NCI-H2196 treated with DMSO at 0.1 percent for 48 hours (cell line): Measurements from ENCODE around the gene FANCL.
"Not testable (repeated sequence)": the region's sequence is repeated elsewhere in the genome, so short reads cannot be mapped to it uniquely, and the experiment has no call there.

ENCODE experiments used
- DNase-seq: peaks from one replicate; lab custom pipeline; 2025; ENCODE audit not compliant: unreplicated experiment; lab: John Stamatoyannopoulos, UW

Gene FANCL

DNA sequence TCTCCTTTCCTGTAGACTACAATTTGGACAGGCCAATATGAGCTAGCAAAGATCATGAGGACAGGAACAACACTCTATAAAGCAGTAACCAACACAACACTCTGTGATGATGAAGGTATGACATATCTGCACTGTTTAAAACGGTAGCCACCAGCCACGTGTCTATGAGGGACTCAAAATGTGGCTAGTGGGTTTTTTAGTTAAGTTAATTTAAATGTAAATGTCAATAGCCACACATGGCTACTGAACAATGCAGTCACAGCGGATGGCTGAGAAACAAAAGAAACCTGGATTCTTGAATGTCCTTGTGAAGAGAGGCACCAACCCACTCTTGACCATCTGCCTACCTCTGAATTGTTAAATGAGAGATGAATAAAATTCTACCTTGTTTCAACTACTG is 33.9 kb downstream of the FANCL start:
- no peak for DNase-seq

DNA sequence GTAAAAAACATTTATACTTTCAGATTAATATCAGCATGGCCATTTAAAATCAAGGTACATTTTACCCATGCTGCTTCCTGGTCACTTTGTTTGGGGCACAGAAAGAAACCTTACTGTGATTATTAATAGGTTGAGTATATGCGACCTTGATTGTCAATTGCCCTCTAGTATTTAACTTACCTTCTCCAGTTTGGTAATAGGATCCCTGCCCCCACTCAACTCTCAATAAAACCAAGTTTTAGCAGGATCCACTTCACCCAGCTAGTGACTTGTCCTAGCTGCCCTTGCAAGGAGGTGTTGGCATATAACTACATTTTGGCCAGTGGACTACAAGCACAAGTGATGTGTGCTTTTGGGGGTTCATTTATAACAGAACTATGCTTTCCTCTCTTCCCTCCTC is 34.3 kb downstream of the FANCL start:
- DNase-seq: no peak

DNA sequence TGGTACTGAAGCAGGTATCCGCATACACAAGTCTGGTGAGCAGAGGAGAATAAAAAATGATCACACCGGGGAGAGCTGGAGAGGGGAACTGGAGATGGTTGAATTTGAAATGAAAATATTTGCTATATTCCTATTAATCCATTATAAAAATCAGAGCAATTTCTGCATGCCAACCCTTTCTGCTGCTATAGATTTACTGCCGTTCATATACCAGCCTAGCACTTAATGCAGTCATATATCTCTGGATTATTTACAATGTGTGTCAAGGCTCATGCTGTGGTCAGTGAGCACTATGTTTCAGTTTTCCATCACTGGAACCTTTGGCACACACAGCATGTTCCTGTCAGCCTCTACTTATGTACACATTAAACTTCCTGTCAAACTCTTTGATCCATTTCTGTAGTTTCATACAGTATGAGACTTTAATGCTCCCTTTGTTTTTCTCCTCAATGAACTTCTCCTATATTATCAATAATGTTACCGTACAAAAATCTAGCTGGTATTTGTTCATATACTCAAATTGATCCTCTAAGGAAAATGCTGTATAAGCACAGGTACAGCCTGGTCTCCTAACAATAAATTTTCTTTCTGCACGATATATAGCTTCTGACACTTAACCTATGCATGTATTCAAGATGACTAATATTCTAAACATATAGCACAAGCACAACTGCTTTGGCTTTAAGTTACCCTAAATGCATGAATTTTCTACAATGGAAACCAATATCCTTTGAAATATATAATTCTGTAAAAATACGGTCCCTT is 36.7 kb downstream of the FANCL start:
- no peak for DNase-seq

DNA sequence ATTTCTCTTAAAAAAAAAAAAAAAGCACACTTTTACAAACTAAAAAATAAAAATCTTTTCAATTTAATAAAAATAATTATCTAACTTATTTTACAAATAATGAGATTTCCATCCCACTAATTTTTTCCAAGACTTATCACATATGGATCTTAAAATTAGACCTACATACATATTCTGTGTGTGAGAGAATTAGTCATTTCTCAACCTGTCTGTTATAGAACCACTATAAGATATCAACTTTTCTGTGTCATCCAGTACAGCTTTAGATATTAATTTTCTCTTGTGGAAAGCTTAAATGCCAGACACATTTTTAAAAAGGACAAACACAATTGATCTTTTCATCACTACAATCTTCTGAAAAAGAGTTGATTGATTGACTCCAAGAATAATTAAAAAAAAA is 38.1 kb downstream of the FANCL start:
- no peak for DNase-seq

DNA sequence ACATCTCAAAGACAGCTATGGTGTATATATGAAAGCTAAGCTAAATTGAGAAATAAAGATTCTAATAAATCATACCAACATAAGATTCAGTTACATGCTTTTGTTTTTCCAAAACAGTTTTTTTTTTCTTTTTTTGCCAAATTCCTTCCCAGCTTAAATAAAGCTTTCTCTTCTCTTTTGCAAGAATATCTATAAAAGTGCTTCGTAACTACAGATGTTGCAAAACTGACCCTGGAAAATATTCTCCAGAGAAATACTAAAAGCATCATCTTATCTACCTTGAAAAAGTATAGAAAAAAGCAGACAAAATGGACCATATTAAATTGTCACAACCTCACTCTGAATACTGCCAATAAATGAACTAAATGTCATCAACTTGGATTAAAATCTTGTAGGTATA is 38.7 kb downstream of the FANCL start:
- DNase-seq: no peak

DNA sequence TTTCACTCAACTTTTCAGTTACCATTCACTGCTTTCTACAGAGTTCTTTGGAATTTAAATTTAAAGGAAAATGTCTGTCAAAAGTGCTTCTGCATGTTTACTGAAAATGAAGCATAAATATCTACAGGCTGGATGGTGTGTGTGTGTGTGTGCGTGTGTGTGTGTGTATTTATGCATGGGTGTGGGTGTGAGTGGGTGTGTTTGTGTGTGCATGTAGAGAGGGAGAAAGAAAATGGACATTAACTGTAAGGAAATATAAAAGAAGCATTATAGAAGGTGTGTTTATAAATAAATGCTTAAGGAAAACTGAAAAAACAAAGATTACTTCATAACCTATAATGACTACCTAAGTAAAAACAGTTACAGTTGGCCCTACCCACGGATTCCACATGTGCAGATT is 43.2 kb downstream of the FANCL start:
- DNase-seq: no peak

DNA sequence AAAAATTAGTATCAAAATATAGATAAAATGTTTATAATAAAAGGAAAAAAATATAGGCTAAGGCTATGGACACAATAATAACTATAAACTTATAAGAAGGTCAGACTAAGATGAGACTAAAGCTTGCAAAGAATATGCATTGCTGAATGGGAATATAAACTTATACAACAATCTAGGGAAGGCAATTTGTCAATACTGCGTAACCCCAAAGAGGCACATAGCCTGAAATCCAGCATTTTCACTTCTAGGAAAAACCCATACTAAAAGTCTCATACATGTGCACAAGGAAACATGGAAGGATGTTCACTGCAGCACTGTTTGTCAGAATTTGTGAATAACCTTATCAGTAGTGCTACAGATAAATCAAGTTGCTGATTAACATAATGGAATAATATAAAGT is 45.5 kb downstream of the FANCL start:
- DNase-seq: no peak

DNA sequence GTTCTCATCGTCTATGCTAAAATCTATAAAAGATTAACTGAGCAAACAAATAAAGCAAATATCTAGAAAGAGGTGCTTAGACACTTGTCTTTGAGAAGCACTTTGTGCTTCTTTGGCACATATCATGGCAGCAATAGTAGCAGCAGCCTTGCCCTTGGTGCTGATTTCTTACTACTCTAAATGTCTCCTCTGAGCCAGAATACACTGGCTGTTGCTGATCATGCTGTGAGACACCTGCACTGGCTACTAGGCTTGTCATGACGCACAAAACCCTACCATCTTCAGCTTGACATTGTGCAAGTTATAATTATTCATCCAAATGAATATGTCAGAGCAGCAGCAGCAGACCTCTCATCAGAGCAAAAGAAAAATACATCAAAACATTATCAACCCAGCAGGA is 46.7 kb downstream of the FANCL start:
- DNase-seq: no peak

- DNase-seq: not testable (repeated sequence)
These were observed 54.1 kb downstream of the FANCL start for GRCh38 chr2:58187022-58187421.

GRCh38 chr2:58186501-58186900 is 54.6 kb downstream of the FANCL start:
- DNase-seq: no peak

- no peak for DNase-seq
These were observed 58.6 kb downstream of the FANCL start for GRCh38 chr2:58182527-58182926.

- no peak for DNase-seq
These were observed 60.5 kb downstream of the FANCL start for GRCh38 chr2:58180635-58181034.

- DNase-seq: not testable (repeated sequence)
These were observed 61.0 kb downstream of the FANCL start for GRCh38 chr2:58180175-58180574.

DNA sequence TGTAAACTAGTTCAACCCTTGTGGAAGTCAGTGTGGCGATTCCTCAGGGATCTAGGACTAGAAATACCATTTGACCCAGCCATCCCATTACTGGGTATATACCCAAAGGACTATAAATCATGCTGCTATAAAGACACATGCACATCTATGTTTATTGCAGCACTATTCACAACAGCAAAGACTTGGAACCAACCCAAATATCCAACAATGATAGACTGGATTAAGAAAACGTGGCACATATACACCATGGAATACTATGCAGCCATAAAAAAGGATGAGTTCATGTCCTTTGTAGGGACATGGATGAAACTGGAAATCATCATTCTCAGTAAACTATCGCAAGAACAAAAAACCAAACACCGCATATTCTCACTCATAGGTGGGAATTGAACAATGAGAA is 63.9 kb downstream of the FANCL start:
- DNase-seq: not testable (repeated sequence)

DNA sequence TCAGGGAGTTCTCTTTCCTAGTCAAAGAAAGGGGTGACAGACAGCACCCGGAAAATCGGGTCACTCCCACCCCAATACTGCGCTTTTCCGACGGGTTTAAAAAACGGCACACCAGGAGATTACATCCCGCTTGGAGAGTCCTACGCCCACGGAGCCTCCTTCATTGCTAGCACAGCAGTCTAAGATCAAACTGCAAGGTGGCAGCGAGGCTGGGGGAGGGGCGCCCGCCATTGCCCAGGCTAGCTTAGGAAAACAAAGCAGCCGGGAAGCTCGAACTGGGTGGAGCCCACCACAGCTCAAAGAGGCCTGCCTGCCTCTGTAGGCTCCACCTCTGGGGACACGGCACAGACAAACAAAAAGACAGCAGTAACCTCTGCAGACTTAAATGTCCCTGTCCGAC is 69.3 kb downstream of the FANCL start:
- DNase-seq: not testable (repeated sequence)

- not testable (repeated sequence) for DNase-seq
These were observed 70.7 kb downstream of the FANCL start for GRCh38 chr2:58170334-58170933.

GRCh38 chr2:58169845-58170244 is 71.3 kb downstream of the FANCL start:
- DNase-seq: not testable (repeated sequence)

DNA sequence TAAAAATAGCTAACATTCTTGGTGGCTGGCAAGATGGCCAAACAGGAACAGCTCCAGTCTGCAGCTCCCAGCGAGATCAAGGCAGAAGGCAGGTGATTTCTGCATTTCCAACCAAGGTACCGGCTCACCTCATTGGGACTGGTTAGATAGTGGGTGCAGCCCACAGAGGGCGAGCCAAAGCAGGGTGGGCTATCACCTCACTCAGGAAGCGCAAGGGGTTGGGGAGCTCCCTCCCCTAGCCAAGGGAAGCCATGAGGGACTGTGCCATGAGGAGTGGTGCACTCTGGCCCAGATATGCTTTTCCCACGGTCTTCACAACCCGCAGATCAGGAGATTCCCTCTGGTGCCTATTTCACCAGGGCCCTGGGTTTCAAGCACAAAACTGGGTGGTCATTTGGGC is 73.0 kb downstream of the FANCL start:
- DNase-seq: not testable (repeated sequence)

- DNase-seq: no peak
These were observed 77.2 kb downstream of the FANCL start for GRCh38 chr2:58163913-58164312.

GRCh38 chr2:58158481-58158880 is 82.6 kb downstream of the FANCL start:
- no peak for DNase-seq

- no peak for DNase-seq
These were observed 83.4 kb downstream of the FANCL start for GRCh38 chr2:58157754-58158153.

GRCh38 chr2:58156780-58157179 is 84.3 kb downstream of the FANCL start:
- no peak for DNase-seq
